Panc1 (cell line): ENCODE data around the gene SETD3. TPM values are rescaled to one million over a fixed set of nuclear protein-coding genes. Genes with fewer than 3 reads are reported as not detected.

Experiments
- ATAC-seq: fragments of 200-7000 bp; cut with Tn5 transposase; 2 replicates; pipeline ENCODE4 v1.9.1; 2020; ENCODE audit warnings: mild to moderate bottlenecking, moderate library complexity
- BruUV-seq: library from RNA; stranded (reverse); fragments of 400-500 nt; replicated peaks from 2 replicates; lab custom pipeline; 2021; lab: Mats Ljungman, UMichigan
- CTCF ChIA-PET: fragments of 300-600 bp; sonication (Branson Sonifier 250); formaldehyde crosslinking; loops from one replicate; lab custom pipeline; 2022; ENCODE audit warnings: antibody characterized with exemption; lab: Charles Lee
- POLR2A ChIA-PET: fragments of 300-600 bp; sonication (Branson Sonifier 250); formaldehyde crosslinking; loops from one replicate; lab custom pipeline; 2022; ENCODE audit warnings: antibody characterized with exemption; lab: Charles Lee
- DNase-seq: peaks from one replicate; pipeline ENCODE4 v3.0.0-alpha.2; 2010; ENCODE audit warnings: low read depth, low spot score
- H3K27ac ChIP-seq: 2 replicates; pipeline ENCODE4 v1.5.1; 2011; ENCODE audit warnings: mild to moderate bottlenecking, low read length, inconsistent platforms
- H3K27me3 ChIP-seq: fragments of 200-500 bp; sonication (Bioruptor generic); 2 replicates; pipeline ENCODE4 v1.6.0; 2014; ENCODE audit warnings: low read length, inconsistent platforms; ENCODE audit not compliant: control insufficient read depth, insufficient read depth
- H3K36me3 ChIP-seq: fragments of 200-500 bp; sonication (Bioruptor generic); 2 replicates; pipeline ENCODE4 v1.5.1; 2014; ENCODE audit warnings: inconsistent platforms, mild to moderate bottlenecking, low read length, moderate library complexity; ENCODE audit not compliant: control insufficient read depth, insufficient read depth
- H3K4me1 ChIP-seq: 2 replicates; pipeline ENCODE4 v1.5.1; 2011; ENCODE audit warnings: inconsistent platforms, mild to moderate bottlenecking, low read length, moderate library complexity; ENCODE audit not compliant: control insufficient read depth, insufficient read depth
- H3K4me3 ChIP-seq, 2 experiments: 2 replicates each; pipeline ENCODE4 v1.5.1; 2011 to 2012; ENCODE audit warnings: low read depth in 2 of 2, low read length in 2 of 2, mild to moderate bottlenecking in 2 of 2, inconsistent platforms in 1 of 2, moderate library complexity in 1 of 2
- H3K9me3 ChIP-seq: fragments of 200-500 bp; sonication (Bioruptor generic); 2 replicates; pipeline ENCODE4 v1.5.1; 2014; ENCODE audit warnings: low read depth, mild to moderate bottlenecking, inconsistent platforms, low read length, moderate library complexity; ENCODE audit not compliant: control insufficient read depth, insufficient read depth
- POLR2AphosphoS5 ChIP-seq: IDR thresholded peaks from 2 replicates; pipeline ENCODE4 v1.6.1; 2012; ENCODE audit warnings: mild to moderate bottlenecking, low read depth, low read length, moderate library complexity
- SIN3A ChIP-seq: IDR thresholded peaks from 2 replicates; pipeline ENCODE4 v1.6.1; 2012; ENCODE audit warnings: low read depth, mild to moderate bottlenecking, low read length, moderate library complexity, borderline replicate concordance; ENCODE audit not compliant: insufficient read depth
- TCF7L2 ChIP-seq: IDR thresholded peaks from 2 replicates; pipeline ENCODE4 v1.6.1; 2011; ENCODE audit warnings: mild to moderate bottlenecking, low read depth, low read length, inconsistent platforms
- in situ Hi-C: cut with HindIII; loops from 2 replicates; pipeline ENCODE4 v1.10.0; 2016; ENCODE audit warnings: low sequenced_read_pairs, low pct_unique_long_range_greater_than_20kb
- intact Hi-C: fragments of 100-400 bp; cut with micrococcal nuclease; formaldehyde crosslinking; loops from one replicate; pipeline ENCODE4 v1.10.0; 2022; ENCODE audit not compliant: unreplicated experiment
- total RNA-seq: library from RNA; stranded (reverse); gene quantifications from one replicate; pipeline ENCODE4 v1.2.1, GENCODE V29; 2021; ENCODE audit not compliant: unreplicated experiment
- TF ChIP-seq, protein P1 (sequence below), 2 experiments: IDR thresholded peaks; 2 replicates each; pipeline ENCODE4 v1.6.1; 2011 to 2012; ENCODE audit warnings: low read depth in 2 of 2, control low read depth in 1 of 2, low read length in 1 of 2, mild to moderate bottlenecking in 1 of 2, moderate library complexity in 1 of 2; ENCODE audit not compliant: insufficient read depth in 1 of 2
- TF ChIP-seq, protein P2 (sequence below): fragments of 450-650 bp; IDR thresholded peaks from 2 replicates; pipeline ENCODE4 v1.5.1; 2017; ENCODE audit warnings: mild to moderate bottlenecking

Gene SETD3
- total RNA-seq, 1 experiment from 2014 or later = 51.1 TPM

DNA sequence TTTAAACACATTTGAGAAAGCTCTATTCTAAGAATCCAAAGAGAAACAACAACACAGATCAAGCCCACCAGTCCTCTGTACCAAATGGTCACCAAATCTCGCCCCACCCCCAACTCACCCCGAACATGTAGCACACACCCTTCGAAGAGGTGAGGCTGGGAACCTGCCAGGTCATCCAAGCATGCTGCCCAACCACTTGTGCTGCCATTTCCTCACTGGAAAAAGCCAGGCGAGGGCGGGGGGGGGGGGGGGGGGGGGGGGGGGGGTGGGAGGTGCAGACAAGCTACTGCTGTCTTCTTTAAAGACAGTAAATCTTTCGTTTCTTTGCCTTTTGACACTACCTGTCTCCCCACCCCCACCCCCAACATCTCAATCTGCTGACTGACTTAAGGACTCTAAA is 59.9 kb downstream of the SETD3 start:
- in situ Hi-C loops = no loop called here
- no peaks in the 10 kb centered on the region for H3K9me3 ChIP-seq
- no peak overlapping the region for H3K27ac ChIP-seq
- intact Hi-C loops = no loop called here
- no peaks in the 10 kb centered on the region for H3K27me3 ChIP-seq
- H3K36me3 ChIP-seq = no peaks in the 10 kb centered on the region
- POLR2A ChIA-PET = interaction anchor here (0.6 kb wide), 1 partner anchor 274 kb away, joined by 4 read pairs; no protein-coding TSS in a partner anchor
- no peak overlapping the region for H3K4me3 ChIP-seq
- CTCF ChIA-PET = no interaction called here
- BruUV-seq = no TSS peak
- TF ChIP-seq SIN3A (no peak), POLR2AphosphoS5 (no peak), TCF7L2 (no peak)
- TF ChIP-seq, protein P1, sequence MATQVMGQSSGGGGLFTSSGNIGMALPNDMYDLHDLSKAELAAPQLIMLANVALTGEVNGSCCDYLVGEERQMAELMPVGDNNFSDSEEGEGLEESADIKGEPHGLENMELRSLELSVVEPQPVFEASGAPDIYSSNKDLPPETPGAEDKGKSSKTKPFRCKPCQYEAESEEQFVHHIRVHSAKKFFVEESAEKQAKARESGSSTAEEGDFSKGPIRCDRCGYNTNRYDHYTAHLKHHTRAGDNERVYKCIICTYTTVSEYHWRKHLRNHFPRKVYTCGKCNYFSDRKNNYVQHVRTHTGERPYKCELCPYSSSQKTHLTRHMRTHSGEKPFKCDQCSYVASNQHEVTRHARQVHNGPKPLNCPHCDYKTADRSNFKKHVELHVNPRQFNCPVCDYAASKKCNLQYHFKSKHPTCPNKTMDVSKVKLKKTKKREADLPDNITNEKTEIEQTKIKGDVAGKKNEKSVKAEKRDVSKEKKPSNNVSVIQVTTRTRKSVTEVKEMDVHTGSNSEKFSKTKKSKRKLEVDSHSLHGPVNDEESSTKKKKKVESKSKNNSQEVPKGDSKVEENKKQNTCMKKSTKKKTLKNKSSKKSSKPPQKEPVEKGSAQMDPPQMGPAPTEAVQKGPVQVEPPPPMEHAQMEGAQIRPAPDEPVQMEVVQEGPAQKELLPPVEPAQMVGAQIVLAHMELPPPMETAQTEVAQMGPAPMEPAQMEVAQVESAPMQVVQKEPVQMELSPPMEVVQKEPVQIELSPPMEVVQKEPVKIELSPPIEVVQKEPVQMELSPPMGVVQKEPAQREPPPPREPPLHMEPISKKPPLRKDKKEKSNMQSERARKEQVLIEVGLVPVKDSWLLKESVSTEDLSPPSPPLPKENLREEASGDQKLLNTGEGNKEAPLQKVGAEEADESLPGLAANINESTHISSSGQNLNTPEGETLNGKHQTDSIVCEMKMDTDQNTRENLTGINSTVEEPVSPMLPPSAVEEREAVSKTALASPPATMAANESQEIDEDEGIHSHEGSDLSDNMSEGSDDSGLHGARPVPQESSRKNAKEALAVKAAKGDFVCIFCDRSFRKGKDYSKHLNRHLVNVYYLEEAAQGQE (IDR thresholded peaks at IDR 0.05; ENCODE audit: insufficient read depth in 1 of 2, low read depth in 2 of 2, low read length in 1 of 2) = no peak
- TF ChIP-seq, protein P2, sequence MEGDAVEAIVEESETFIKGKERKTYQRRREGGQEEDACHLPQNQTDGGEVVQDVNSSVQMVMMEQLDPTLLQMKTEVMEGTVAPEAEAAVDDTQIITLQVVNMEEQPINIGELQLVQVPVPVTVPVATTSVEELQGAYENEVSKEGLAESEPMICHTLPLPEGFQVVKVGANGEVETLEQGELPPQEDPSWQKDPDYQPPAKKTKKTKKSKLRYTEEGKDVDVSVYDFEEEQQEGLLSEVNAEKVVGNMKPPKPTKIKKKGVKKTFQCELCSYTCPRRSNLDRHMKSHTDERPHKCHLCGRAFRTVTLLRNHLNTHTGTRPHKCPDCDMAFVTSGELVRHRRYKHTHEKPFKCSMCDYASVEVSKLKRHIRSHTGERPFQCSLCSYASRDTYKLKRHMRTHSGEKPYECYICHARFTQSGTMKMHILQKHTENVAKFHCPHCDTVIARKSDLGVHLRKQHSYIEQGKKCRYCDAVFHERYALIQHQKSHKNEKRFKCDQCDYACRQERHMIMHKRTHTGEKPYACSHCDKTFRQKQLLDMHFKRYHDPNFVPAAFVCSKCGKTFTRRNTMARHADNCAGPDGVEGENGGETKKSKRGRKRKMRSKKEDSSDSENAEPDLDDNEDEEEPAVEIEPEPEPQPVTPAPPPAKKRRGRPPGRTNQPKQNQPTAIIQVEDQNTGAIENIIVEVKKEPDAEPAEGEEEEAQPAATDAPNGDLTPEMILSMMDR = no peak
- no peak for ATAC-seq
- DNase-seq = no peak
- H3K4me1 ChIP-seq = no peaks in the 10 kb centered on the region; the same call in 1 of the 2 replicates

DNA sequence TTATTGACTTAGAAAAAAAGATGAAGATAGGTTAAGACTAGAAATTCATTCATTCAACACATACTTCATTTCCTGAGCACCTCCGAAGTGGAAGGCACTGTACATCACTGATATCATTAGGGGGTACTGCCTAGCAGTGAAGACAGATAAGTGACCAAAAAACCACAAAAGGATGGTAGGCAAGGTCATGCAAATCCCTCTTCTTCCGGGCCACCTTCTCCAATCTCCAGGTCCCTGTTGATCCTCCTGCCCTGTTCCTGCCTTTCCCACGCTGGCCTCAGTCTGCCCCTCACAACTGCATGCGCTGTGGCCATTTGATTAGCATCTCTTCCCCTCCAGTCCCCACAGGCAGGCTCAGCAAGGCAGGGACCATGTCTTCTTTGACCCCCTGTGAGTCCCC is 60.8 kb downstream of the SETD3 start:
- in situ Hi-C loops = no loop called here
- no peaks in the 10 kb centered on the region; the same call in 1 of the 2 replicates for H3K4me1 ChIP-seq
- no peaks in the 10 kb centered on the region for H3K36me3 ChIP-seq
- DNase-seq (no peak), ATAC-seq (no peak)
- CTCF ChIA-PET = no interaction called here
- no peak overlapping the region for H3K27ac ChIP-seq
- no TSS peak for BruUV-seq
- POLR2A ChIA-PET = no interaction called here
- intact Hi-C loops = loop anchor here (10.0 kb wide), 1 partner anchor 95 kb away; no protein-coding TSS in a partner anchor
- no peak overlapping the region for H3K4me3 ChIP-seq
- no peaks in the 10 kb centered on the region for H3K27me3 ChIP-seq
- TF ChIP-seq POLR2AphosphoS5 = no peak
- TF ChIP-seq, protein P1 (IDR thresholded peaks at IDR 0.05; ENCODE audit: insufficient read depth in 1 of 2, low read depth in 2 of 2, low read length in 1 of 2) = no peak
- TF ChIP-seq, protein P2 = no peak
- TF ChIP-seq TCF7L2 = no peak
- TF ChIP-seq SIN3A = no peak
- H3K9me3 ChIP-seq = no peaks in the 10 kb centered on the region
